Measurements from ENCODE around the gene CHML. TPM values are rescaled to one million over a fixed set of nuclear protein-coding genes. Genes with fewer than 3 reads are reported as not detected.

The CHML gene
- total and polyA plus RNA-seq, 2 of the 8 experiments (the other 6 are each of a cell fraction or from before 2014, with no cell fraction given) = 11.5 to 82.4 TPM

DNA sequence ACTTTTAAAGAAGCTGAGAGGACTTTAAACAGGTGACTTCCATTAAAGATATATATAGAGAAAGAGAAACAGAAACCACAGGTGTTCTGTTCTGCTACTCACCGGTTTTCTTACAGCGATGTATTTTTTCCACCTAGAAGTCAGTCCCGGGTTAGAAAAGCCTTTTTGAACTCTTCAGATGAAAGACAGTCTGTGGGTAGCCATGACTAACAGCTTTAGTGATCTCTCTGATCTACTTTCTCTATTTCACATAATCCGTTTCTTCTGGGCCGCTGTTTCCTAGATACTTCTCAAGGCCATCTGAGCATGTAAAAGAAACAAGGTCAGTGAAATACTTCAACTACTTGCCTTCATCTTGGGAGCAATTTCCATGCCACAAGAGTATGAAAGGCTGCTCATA is 37.0 kb upstream of the CHML start:
- Histone ChIP-seq H4K20me1 (replicated peaks in 1 of 2; ENCODE audit: control insufficient read depth in 1 of 2, insufficient read depth in 2 of 2, low read length in 2 of 2) (peaks cover 0 to 2% of the 10 kb centered on the region in 2 experiments), H4K5ac (ENCODE audit: insufficient read length, low read depth, low read length) (no peak overlapping the region), H2BK15ac (ENCODE audit: low read length) (no peak overlapping the region), H3K4me1 (replicated peaks in 1 of 4; ENCODE audit: control insufficient read depth in 3 of 4, insufficient read depth in 4 of 4, low read length in 3 of 4) (no peaks in the 10 kb centered on the region), H3K18ac (ENCODE audit: extremely low read depth, low read length) (no peak overlapping the region), H3K79me2 (ENCODE audit: control insufficient read depth in 1 of 2, insufficient read depth in 2 of 2, low read length in 2 of 2) (no peaks in the 10 kb centered on the region), H3K4me3 (ENCODE audit: extremely low read depth in 1 of 4, insufficient read depth in 2 of 4, low read depth in 3 of 4, low read length in 4 of 4) (no peak overlapping the region), H4K91ac (replicated peaks; ENCODE audit: insufficient read length, low read length) (no peak overlapping the region), H3K23ac (ENCODE audit: insufficient read length) (no peak overlapping the region), H3K36me3 (ENCODE audit: control insufficient read depth in 2 of 4, insufficient read depth in 4 of 4, low read length in 3 of 4) (no peaks in the 10 kb centered on the region), H3K79me1 (ENCODE audit: low read depth, low read length) (no peaks in the 10 kb centered on the region), H2AFZ (ENCODE audit: low read length) (no peak overlapping the region), H3K9me3 (ENCODE audit: insufficient read depth in 2 of 2, low read depth in 1 of 2, low read length in 1 of 2) (no peaks in the 10 kb centered on the region), H3K27me3 (replicated peaks in 1 of 4; ENCODE audit: control insufficient read depth in 3 of 4, extremely low read depth in 1 of 4, insufficient read depth in 3 of 4, low read length in 3 of 4) (no peaks in the 10 kb centered on the region), H3K23me2 (ENCODE audit: low read depth, low read length) (no peaks in the 10 kb centered on the region), H2BK120ac (replicated peaks; ENCODE audit: low read depth, low read length) (no peak overlapping the region), H2BK12ac (ENCODE audit: low read depth, low read length) (no peak overlapping the region), H3K27ac (ENCODE audit: low read depth, low read length) (no peak overlapping the region), H2BK5ac (ENCODE audit: low read depth, low read length) (no peak overlapping the region), H2BK20ac (ENCODE audit: low read length) (no peak overlapping the region), H4K8ac (ENCODE audit: extremely low read depth, insufficient read depth, low read length) (no peak overlapping the region), H3K9ac (replicated peaks in 1 of 4; ENCODE audit: extremely low read depth in 1 of 4, low read depth in 3 of 4, low read length in 3 of 4) (no peak overlapping the region), H3K14ac (ENCODE audit: insufficient read length) (no peak overlapping the region), H2AK5ac (ENCODE audit: low read depth, low read length) (no peak overlapping the region), H3K4me2 (ENCODE audit: insufficient read depth in 1 of 2, low read depth in 2 of 2, low read length in 2 of 2) (no peak overlapping the region), H3K4ac (replicated peaks; ENCODE audit: insufficient read length, low read depth, low read length) (no peak overlapping the region), H3K56ac (replicated peaks; ENCODE audit: insufficient read length, low read depth, low read length) (no peak overlapping the region)
- WGBS, 2 experiments (ENCODE audit: extremely low coverage in 1 of 2, insufficient coverage in 1 of 2, insufficient read length in 1 of 2, insufficient replicate concordance in 2 of 2, low coverage in 1 of 2, low lambda C conversion rate in 2 of 2, missing lambda C conversion rate in 1 of 2) = 93% methylated on average over 5 of the region's 5 CpGs; no CpG with 5 or more reads in 1 of the 2 experiments
- POLR2A ChIA-PET (ENCODE audit: partially characterized antibody) = no interaction called here
- CTCF ChIA-PET (ENCODE audit: partially characterized antibody) = no interaction called here
- FAIRE-seq (no peak), DNase-seq (ENCODE audit: low read depth in 1 of 2, low spot score in 2 of 2) (no peak)
- TF ChIP-seq, protein P1, sequence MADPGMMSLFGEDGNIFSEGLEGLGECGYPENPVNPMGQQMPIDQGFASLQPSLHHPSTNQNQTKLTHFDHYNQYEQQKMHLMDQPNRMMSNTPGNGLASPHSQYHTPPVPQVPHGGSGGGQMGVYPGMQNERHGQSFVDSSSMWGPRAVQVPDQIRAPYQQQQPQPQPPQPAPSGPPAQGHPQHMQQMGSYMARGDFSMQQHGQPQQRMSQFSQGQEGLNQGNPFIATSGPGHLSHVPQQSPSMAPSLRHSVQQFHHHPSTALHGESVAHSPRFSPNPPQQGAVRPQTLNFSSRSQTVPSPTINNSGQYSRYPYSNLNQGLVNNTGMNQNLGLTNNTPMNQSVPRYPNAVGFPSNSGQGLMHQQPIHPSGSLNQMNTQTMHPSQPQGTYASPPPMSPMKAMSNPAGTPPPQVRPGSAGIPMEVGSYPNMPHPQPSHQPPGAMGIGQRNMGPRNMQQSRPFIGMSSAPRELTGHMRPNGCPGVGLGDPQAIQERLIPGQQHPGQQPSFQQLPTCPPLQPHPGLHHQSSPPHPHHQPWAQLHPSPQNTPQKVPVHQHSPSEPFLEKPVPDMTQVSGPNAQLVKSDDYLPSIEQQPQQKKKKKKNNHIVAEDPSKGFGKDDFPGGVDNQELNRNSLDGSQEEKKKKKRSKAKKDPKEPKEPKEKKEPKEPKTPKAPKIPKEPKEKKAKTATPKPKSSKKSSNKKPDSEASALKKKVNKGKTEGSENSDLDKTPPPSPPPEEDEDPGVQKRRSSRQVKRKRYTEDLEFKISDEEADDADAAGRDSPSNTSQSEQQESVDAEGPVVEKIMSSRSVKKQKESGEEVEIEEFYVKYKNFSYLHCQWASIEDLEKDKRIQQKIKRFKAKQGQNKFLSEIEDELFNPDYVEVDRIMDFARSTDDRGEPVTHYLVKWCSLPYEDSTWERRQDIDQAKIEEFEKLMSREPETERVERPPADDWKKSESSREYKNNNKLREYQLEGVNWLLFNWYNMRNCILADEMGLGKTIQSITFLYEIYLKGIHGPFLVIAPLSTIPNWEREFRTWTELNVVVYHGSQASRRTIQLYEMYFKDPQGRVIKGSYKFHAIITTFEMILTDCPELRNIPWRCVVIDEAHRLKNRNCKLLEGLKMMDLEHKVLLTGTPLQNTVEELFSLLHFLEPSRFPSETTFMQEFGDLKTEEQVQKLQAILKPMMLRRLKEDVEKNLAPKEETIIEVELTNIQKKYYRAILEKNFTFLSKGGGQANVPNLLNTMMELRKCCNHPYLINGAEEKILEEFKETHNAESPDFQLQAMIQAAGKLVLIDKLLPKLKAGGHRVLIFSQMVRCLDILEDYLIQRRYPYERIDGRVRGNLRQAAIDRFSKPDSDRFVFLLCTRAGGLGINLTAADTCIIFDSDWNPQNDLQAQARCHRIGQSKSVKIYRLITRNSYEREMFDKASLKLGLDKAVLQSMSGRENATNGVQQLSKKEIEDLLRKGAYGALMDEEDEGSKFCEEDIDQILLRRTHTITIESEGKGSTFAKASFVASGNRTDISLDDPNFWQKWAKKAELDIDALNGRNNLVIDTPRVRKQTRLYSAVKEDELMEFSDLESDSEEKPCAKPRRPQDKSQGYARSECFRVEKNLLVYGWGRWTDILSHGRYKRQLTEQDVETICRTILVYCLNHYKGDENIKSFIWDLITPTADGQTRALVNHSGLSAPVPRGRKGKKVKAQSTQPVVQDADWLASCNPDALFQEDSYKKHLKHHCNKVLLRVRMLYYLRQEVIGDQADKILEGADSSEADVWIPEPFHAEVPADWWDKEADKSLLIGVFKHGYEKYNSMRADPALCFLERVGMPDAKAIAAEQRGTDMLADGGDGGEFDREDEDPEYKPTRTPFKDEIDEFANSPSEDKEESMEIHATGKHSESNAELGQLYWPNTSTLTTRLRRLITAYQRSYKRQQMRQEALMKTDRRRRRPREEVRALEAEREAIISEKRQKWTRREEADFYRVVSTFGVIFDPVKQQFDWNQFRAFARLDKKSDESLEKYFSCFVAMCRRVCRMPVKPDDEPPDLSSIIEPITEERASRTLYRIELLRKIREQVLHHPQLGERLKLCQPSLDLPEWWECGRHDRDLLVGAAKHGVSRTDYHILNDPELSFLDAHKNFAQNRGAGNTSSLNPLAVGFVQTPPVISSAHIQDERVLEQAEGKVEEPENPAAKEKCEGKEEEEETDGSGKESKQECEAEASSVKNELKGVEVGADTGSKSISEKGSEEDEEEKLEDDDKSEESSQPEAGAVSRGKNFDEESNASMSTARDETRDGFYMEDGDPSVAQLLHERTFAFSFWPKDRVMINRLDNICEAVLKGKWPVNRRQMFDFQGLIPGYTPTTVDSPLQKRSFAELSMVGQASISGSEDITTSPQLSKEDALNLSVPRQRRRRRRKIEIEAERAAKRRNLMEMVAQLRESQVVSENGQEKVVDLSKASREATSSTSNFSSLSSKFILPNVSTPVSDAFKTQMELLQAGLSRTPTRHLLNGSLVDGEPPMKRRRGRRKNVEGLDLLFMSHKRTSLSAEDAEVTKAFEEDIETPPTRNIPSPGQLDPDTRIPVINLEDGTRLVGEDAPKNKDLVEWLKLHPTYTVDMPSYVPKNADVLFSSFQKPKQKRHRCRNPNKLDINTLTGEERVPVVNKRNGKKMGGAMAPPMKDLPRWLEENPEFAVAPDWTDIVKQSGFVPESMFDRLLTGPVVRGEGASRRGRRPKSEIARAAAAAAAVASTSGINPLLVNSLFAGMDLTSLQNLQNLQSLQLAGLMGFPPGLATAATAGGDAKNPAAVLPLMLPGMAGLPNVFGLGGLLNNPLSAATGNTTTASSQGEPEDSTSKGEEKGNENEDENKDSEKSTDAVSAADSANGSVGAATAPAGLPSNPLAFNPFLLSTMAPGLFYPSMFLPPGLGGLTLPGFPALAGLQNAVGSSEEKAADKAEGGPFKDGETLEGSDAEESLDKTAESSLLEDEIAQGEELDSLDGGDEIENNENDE (IDR thresholded peaks at IDR 0.05; ENCODE audit: insufficient replicate concordance, low read length) = no peak

Data from H1 (cell line).